GM23338 (cell line): ENCODE results near the gene HDAC9. TPM values are rescaled to one million over a fixed set of nuclear protein-coding genes. Genes with fewer than 3 reads are reported as not detected.

Experiments used
- ATAC-seq: fragments of 200-7000 bp; cut with Tn5 transposase; 3 replicates; pipeline ENCODE4 v1.9.1; 2020
- DNase-seq: peaks from one replicate; pipeline ENCODE4 v3.0.0-alpha.2; 2015; ENCODE audit warnings: low spot score
- H2AFZ ChIP-seq: fragments of 200-600 bp; sonication (generic); 2 replicates; pipeline ENCODE4 v1.8.0; 2016; ENCODE audit warnings: antibody characterized with exemption, mild to moderate bottlenecking, moderate library complexity
- H3F3A ChIP-seq: fragments of 200-600 bp; sonication (generic); replicated peaks from 2 replicates; pipeline ENCODE4 v1.8.0; 2017; ENCODE audit warnings: antibody characterized with exemption, mixed run types, low read depth
- H3K27ac ChIP-seq: fragments of 200-600 bp; sonication (generic); 2 replicates; pipeline ENCODE4 v1.6.1; 2016; ENCODE audit warnings: low read depth
- H3K27me3 ChIP-seq: fragments of 200-600 bp; sonication (generic); 2 replicates; pipeline ENCODE4 v1.8.0; 2016; ENCODE audit warnings: mild to moderate bottlenecking, mixed run types, moderate library complexity; ENCODE audit not compliant: insufficient read depth
- H3K36me3 ChIP-seq: fragments of 200-600 bp; sonication (generic); 2 replicates; pipeline ENCODE4 v1.8.0; 2016; ENCODE audit warnings: mild to moderate bottlenecking; ENCODE audit not compliant: insufficient read depth
- H3K4me1 ChIP-seq: fragments of 200-600 bp; sonication (generic); 2 replicates; pipeline ENCODE4 v1.8.0; 2016; ENCODE audit warnings: mild to moderate bottlenecking, moderate library complexity; ENCODE audit not compliant: insufficient read depth
- H3K4me2 ChIP-seq: fragments of 200-600 bp; sonication (generic); 2 replicates; pipeline ENCODE4 v1.7.1; 2017; ENCODE audit warnings: mixed run types
- H3K4me3 ChIP-seq: fragments of 200-600 bp; sonication (generic); 2 replicates; pipeline ENCODE4 v1.6.1; 2016; ENCODE audit warnings: mixed run types
- H3K79me2 ChIP-seq: fragments of 200-600 bp; sonication (generic); replicated peaks from 2 replicates; pipeline ENCODE4 v1.8.0; 2017; ENCODE audit warnings: mild to moderate bottlenecking; ENCODE audit not compliant: insufficient read depth
- H3K9me2 ChIP-seq: fragments of 200-600 bp; sonication (generic); 2 replicates; pipeline ENCODE4 v1.8.0; 2017; ENCODE audit not compliant: insufficient read depth
- H4K20me1 ChIP-seq: fragments of 200-600 bp; sonication (generic); replicated peaks from 2 replicates; pipeline ENCODE4 v1.8.0; 2017; ENCODE audit warnings: mild to moderate bottlenecking; ENCODE audit not compliant: insufficient read depth
- H3K27ac Mint-ChIP-seq: 2 replicates; pipeline ENCODE4 v1.8.0; 2020; ENCODE audit warnings: inconsistent platforms, mild to moderate bottlenecking, moderate library complexity, mixed read lengths
- H3K27me3 Mint-ChIP-seq: 3 replicates; pipeline ENCODE4 v1.8.0; 2022; ENCODE audit warnings: low read depth, mild to moderate bottlenecking, moderate library complexity, mixed read lengths, inconsistent platforms; ENCODE audit not compliant: insufficient read depth, poor library complexity
- H3K36me3 Mint-ChIP-seq: 3 replicates; pipeline ENCODE4 v1.8.0; 2021; ENCODE audit warnings: low read depth, mild to moderate bottlenecking, inconsistent platforms, moderate library complexity, mixed read lengths
- H3K4me1 Mint-ChIP-seq: 3 replicates; pipeline ENCODE4 v1.8.0; 2020; ENCODE audit warnings: mild to moderate bottlenecking, inconsistent platforms, mixed read lengths
- H3K4me3 Mint-ChIP-seq: 3 replicates; pipeline ENCODE4 v1.8.0; 2021; ENCODE audit warnings: moderate library complexity, mild to moderate bottlenecking, inconsistent platforms, mixed read lengths
- H3K9me3 Mint-ChIP-seq: 3 replicates; pipeline ENCODE4 v1.8.0; 2020; ENCODE audit warnings: moderate library complexity, mild to moderate bottlenecking, inconsistent platforms, mixed read lengths
- CREB1 ChIP-seq: fragments of 250-450 bp; sonication (Bioruptor Pico); IDR thresholded peaks from 2 replicates; pipeline ENCODE4 v1.5.0; 2020; ENCODE audit warnings: low read depth, mild to moderate bottlenecking, moderate library complexity
- CTCF ChIP-seq, 2 experiments: fragments of 200-600 bp in 1 of 2; sonication (generic) in 1 of 2; conservative IDR thresholded peaks; 2 replicates each; pipeline versions ENCODE4 v1.5.1 to v1.6.1; 2016 to 2017; ENCODE audit warnings: antibody characterized with exemption in 2 of 2, low read depth in 2 of 2, mild to moderate bottlenecking in 2 of 2, moderate library complexity in 1 of 2
- ETS1 ChIP-seq: IDR thresholded peaks from 2 replicates; pipeline ENCODE4 v1.6.1; 2016; ENCODE audit warnings: antibody characterized with exemption
- EZH2 ChIP-seq: fragments of 200-600 bp; sonication (generic); IDR thresholded peaks from one replicate; pipeline ENCODE4 v1.8.0; 2017; ENCODE audit warnings: antibody characterized with exemption, mild to moderate bottlenecking, low read depth; ENCODE audit not compliant: unreplicated experiment
- EZH2phosphoT487 ChIP-seq: fragments of 200-600 bp; sonication (generic); IDR thresholded peaks from one replicate; pipeline ENCODE4 v1.8.1; 2018; ENCODE audit warnings: antibody characterized with exemption; ENCODE audit not compliant: unreplicated experiment
- JUNB ChIP-seq: IDR thresholded peaks from one replicate; pipeline ENCODE4 v1.6.1; 2016; ENCODE audit warnings: antibody characterized with exemption; ENCODE audit not compliant: unreplicated experiment
- NANOG ChIP-seq: IDR thresholded peaks from 2 replicates; pipeline ENCODE4 v1.6.1; 2016; ENCODE audit warnings: antibody characterized with exemption, borderline replicate concordance
- POLR2AphosphoS5 ChIP-seq: IDR thresholded peaks from 2 replicates; pipeline ENCODE4 v1.6.1; 2016; ENCODE audit warnings: antibody characterized with exemption, low read depth
- REST ChIP-seq: IDR thresholded peaks from one replicate; pipeline ENCODE4 v1.6.1; 2018; ENCODE audit warnings: antibody characterized with exemption; ENCODE audit not compliant: unreplicated experiment
- STAT1 ChIP-seq: IDR thresholded peaks from one replicate; pipeline ENCODE4 v1.6.1; 2016; ENCODE audit warnings: antibody characterized with exemption; ENCODE audit not compliant: unreplicated experiment
- ZNF114 ChIP-seq: fragments of 250-450 bp; sonication (Bioruptor Pico); IDR thresholded peaks from 2 replicates; pipeline ENCODE4 v1.5.0; 2020; ENCODE audit warnings: mild to moderate bottlenecking, moderate library complexity
- ZNF331 ChIP-seq: fragments of 250-450 bp; sonication (Bioruptor Pico); IDR thresholded peaks from 2 replicates; pipeline ENCODE4 v1.5.0; 2020; ENCODE audit warnings: low read depth, mild to moderate bottlenecking, moderate library complexity
- ZNF462 ChIP-seq: fragments of 250-450 bp; sonication (Bioruptor Pico); IDR thresholded peaks from 2 replicates; pipeline ENCODE4 v1.5.0; 2020; ENCODE audit warnings: mild to moderate bottlenecking, moderate library complexity
- polyA plus RNA-seq: library from polyadenylated mRNA; unstranded; fragments of >200 nt; fragmentation: Nextera tagmentation; extraction: Ambion mirVana; gene quantifications from 2 replicates; pipeline ENCODE4 v1.2.1, GENCODE V29; 2016
- total RNA-seq: library from RNA; depleted of rRNA; stranded (reverse); fragments of >200 nt; shearing (Covaris generic); gene quantifications from 2 replicates; pipeline ENCODE4 v1.2.3, GENCODE V29; 2014

Gene HDAC9
- total and polyA plus RNA-seq, 2 experiments from 2014 or later: 8.3 to 18.5 TPM

- H3K4me1 Mint-ChIP-seq: peaks cover 4% of the 10 kb centered on the region; the same call in 1 of the 3 replicates
- no peak overlapping the region for H2AFZ ChIP-seq
- no peaks in the 10 kb centered on the region for H3K27me3 ChIP-seq
- H3K27ac ChIP-seq: no peak overlapping the region
- ATAC-seq: no peak
- no peaks in the 10 kb centered on the region for H3K4me1 ChIP-seq
- TF ChIP-seq ZNF462 (CRISPR knock-in tag): no peak
- TF ChIP-seq EZH2phosphoT487: no peak
- no peak for TF ChIP-seq REST
- no peak for TF ChIP-seq POLR2AphosphoS5
- no peak for TF ChIP-seq JUNB
- no peak for TF ChIP-seq EZH2
- no peak for TF ChIP-seq CREB1 (CRISPR knock-in tag)
- no peak for TF ChIP-seq ETS1
- no peak for TF ChIP-seq STAT1
- TF ChIP-seq ZNF331 (CRISPR knock-in tag): no peak
- TF ChIP-seq CTCF (conservative IDR thresholded peaks at IDR 0.05; ENCODE audit: low read depth in 2 of 2): no peak
- TF ChIP-seq NANOG: no peak
- no peak for TF ChIP-seq ZNF114 (CRISPR knock-in tag)
- no peaks in the 10 kb centered on the region for H4K20me1 ChIP-seq
- H3K36me3 ChIP-seq: no peaks in the 10 kb centered on the region
- no peaks in the 10 kb centered on the region for H3K36me3 Mint-ChIP-seq
- H3K27ac Mint-ChIP-seq: no peak overlapping the region
- no peaks in the 10 kb centered on the region for H3F3A ChIP-seq
- H3K4me3 ChIP-seq: no peak overlapping the region
- no peak overlapping the region for H3K4me3 Mint-ChIP-seq
- peaks cover 3% of the 10 kb centered on the region; the same call in 1 of the 2 replicates for H3K9me2 ChIP-seq
- DNase-seq: no peak
- no peaks in the 10 kb centered on the region for H3K27me3 Mint-ChIP-seq
- no peak overlapping the region for H3K4me2 ChIP-seq
- H3K9me3 Mint-ChIP-seq: no peaks in the 10 kb centered on the region
- no peaks in the 10 kb centered on the region for H3K79me2 ChIP-seq
Observed at GRCh38 chr7:18824157-18824556, 328.6 kb downstream of the HDAC9 start.
